HG03045 (cell line): ENCODE results near the gene FCN3.
"Not testable (repeated sequence)": the region's sequence is repeated elsewhere in the genome, so short reads cannot be mapped to it uniquely, and the experiment has no call there.

Experiments used
- ATAC-seq: cut with Tn5 transposase; IDR thresholded peaks from one replicate; pipeline ENCODE4 v1.9.1; 2021; ENCODE audit warnings: mild to moderate bottlenecking, moderate library complexity; ENCODE audit not compliant: unreplicated experiment

The FCN3 gene

GRCh38 chr1:27399251-27400025 lies 24.8 kb upstream of the FCN3 start:
- ATAC-seq = no peak

DNA sequence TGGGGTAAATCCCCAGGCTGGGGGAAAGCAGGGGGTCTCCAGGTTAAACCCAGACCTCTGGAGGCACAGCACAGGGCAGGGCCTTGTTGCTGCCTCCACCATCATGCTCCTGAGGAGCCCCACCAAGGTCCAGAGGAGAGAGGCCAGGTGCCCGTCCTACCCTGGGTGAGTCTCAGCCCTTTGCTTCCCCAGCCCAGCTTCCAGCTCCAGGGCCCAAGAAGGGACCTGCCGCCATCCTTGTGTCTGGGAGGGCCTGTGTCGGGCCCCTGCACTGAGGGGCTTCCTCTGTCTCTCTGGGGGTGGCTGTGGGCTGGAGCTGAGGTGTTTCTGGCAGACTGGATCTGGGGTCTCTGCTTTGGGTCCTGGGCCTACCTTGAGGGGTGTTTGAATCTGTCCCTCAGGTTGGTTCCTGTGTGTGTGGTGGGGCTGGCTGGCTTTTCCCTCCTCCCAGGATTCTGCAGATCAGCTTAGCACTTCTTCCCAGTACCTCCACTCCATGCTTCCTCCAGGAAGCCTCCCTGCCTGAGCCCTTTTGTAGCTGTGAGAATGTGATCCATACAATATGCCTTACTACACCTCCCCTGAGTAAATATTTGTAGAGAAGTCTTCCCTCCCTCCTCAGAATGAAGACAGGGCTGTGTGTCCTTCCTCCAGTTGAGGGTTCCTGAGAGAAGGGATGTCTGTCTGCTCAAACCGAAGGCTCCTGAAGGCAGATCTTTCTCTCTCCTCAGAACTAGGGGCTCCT lies 24.0 kb upstream of the FCN3 start:
- no peak for ATAC-seq

DNA sequence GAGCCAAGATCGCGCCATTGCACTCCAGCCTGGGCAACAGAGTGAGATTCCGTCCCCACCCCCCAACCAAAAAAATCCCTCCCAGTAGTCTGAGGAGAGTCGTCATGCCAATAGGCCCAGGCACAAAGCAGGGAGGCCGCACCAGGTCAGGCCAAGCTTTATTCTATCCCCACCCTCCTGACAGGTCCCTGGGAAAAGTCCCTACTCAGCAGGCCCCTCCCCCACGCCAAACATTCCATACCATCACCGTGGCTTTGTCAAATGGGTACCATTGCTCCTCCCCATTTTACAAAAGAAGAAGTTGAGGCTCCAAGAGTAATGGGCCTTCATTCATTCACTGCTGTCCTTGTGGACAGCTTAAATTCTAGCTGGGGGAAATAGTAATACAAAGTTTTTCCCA lies 23.1 kb upstream of the FCN3 start:
- no peak for ATAC-seq

- no peak for ATAC-seq
Observed at GRCh38 chr1:27397110-27397509, 22.5 kb upstream of the FCN3 start.

GRCh38 chr1:27395441-27396195 lies 21.0 kb upstream of the FCN3 start:
- ATAC-seq = no peak

DNA sequence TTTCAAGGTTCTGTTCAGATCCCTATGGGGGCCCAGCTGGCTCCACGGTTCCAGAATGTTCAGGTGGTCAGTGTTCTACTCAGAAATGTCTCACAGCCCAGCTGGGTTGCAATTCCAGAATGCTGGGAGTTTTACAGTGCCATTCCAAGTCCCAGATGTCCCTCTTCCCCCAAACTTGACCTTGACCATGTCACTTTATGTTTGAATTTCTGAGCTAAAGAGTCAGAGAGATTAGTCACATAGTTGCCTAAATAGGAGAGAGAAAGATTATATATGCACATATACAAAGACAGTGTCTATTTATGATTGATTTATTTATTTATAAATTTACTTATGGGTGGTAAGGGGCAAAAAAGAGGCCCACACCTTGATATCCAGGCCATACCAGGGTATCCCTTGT lies 20.3 kb upstream of the FCN3 start:
- ATAC-seq = no peak

DNA sequence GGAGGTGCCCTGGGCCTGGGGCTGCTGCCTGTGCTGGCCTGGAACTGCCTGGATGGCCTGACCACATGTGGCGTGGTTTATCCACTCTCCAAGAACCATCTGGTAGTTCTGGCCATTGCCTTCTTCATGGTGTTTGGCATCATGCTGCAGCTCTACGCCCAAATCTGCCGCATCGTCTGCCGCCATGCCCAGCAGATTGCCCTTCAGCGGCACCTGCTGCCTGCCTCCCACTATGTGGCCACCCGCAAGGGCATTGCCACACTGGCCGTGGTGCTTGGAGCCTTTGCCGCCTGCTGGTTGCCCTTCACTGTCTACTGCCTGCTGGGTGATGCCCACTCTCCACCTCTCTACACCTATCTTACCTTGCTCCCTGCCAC lies 19.6 kb upstream of the FCN3 start:
- ATAC-seq = no peak

- ATAC-seq = no peak
Observed at GRCh38 chr1:27393641-27394281, 19.1 kb upstream of the FCN3 start.

- ATAC-seq = no peak
Observed at GRCh38 chr1:27392778-27393635, 18.4 kb upstream of the FCN3 start.

DNA sequence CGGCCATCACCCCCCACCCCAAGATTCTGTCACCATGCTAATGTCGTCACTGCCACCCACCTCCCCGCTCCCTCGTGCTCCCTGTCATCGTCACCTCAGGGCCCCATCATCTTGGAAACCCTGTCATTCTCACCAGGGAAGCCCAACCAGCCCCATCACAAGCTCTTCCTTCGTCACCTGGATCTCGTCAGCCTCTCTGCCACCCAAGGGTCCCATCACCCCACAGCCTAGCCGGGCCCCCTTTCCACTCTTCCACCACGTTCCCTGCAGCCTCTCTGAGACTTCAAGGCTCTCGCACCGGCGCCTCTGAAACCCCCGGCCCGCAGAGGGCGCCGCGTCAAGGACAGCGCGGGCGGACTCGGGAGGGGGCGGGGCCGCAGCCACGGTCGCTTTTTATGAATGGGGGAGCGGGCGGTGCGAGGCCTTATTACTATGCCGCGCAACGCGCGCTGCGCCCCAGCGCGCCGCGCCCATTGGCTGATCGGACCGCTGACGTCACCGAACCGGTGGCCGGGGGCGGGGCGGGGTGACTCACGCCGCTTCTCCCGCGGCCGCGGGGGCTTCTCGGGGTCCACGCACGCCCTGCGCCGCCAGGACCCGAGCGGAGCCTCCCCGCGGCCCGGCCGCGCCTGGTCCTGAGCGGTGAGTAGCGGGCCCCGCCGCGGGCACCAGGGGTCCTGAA lies 17.6 kb upstream of the FCN3 start, which contains the start of gene GPR3:
GPR3 (plus strand) TSS at position 527 of the 682 bp plus-strand sequence. CDS start 1,177 bp downstream, outside the sequence.
- ATAC-seq = peak; percentile 69

- ATAC-seq = no peak
Observed at GRCh38 chr1:27391511-27392095, 17.0 kb upstream of the FCN3 start.

DNA sequence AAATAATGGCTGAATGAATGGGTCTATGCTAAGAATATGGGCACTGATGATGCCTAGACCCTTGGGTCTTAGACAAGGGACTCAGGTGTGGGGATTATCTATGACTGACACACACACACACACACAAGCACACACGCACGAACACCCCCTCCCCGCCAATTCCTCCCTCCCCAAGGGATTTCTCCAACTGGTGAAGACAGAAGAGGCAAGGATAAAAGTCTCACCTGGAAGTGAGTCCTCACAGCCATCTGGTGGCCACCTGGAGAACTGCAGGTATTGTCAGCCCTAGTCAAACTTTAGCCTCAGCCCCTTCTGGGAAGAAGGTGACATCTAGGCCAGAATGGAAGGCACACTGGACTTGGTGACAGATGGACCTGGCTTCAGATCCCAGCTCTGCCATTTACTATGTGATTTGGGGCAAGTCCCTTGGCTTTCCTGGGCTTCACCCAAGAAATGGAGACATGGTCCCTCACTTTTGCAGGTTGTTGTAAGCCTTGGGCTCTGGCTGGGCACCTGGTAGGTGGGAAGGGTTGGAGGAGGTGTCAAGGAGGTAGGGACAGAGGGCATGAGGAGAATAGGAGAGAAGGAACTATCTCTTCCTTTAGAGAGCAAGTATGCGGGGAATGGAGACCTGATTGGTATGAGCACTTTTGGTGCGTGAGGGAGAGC lies 13.8 kb upstream of the FCN3 start:
- ATAC-seq = no peak

DNA sequence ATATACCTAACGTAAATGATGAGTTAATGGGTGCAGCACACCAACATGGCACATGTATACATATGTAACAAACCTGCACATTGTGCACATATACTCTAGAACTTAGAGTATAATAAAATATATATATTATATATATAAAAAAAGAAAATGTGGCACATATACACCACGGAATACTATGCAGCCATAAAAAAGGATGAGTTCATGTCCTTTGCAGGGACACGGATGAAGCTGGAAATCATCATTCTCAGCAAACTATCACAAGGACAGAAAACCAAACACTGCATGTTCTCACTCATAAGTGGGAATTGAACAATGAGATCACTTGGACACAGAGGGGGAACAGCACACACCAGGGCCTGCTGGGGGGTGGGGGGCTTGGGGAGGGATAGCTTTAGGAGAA lies 10.2 kb upstream of the FCN3 start:
- not testable (repeated sequence) for ATAC-seq

GRCh38 chr1:27383661-27384060 lies 9.0 kb upstream of the FCN3 start:
- ATAC-seq = no peak

DNA sequence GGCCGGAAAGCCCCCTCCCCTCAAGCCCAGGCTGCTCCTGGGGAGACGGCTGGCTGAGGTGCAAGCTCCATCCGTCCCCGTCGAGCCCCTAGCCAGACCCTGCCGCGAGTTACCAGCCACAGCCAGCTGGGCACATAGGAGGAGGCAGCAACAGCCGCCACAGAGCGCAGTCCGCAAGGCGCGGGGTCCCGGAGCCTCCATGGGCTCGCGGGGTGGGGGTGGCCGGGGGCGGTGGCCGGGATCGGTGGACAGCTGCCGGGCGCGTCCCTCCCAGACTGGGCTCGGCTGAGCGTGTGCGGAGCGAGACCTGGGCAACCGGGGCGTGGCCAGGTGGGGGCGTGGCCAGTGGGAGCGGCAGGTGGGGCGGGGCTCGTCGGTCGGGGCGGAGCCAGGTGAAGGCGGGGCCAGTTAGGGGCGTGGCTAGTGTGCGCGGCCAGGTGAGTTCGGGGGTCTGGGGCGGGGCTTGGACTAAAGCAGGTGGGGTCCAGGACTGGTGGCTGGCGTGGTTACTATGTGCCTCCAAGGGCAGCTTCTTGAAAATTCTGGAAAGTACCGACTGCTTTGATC lies 8.5 kb upstream of the FCN3 start, which contains the start of gene CD164L2:
CD164L2 (minus strand) TSS at position 295 of the 567 bp plus-strand sequence; CDS start at position 201, 94 bp downstream.
- no peak for ATAC-seq

GRCh38 chr1:27381969-27382762 lies 7.5 kb upstream of the FCN3 start:
- ATAC-seq = no peak
